OCI-M2 (cell line): ENCODE data around the gene CD44.

Source experiments
- DNase-seq: peaks from one replicate; lab custom pipeline; 2025; ENCODE audit not compliant: unreplicated experiment; lab: John Stamatoyannopoulos, UW

The CD44 gene

DNA sequence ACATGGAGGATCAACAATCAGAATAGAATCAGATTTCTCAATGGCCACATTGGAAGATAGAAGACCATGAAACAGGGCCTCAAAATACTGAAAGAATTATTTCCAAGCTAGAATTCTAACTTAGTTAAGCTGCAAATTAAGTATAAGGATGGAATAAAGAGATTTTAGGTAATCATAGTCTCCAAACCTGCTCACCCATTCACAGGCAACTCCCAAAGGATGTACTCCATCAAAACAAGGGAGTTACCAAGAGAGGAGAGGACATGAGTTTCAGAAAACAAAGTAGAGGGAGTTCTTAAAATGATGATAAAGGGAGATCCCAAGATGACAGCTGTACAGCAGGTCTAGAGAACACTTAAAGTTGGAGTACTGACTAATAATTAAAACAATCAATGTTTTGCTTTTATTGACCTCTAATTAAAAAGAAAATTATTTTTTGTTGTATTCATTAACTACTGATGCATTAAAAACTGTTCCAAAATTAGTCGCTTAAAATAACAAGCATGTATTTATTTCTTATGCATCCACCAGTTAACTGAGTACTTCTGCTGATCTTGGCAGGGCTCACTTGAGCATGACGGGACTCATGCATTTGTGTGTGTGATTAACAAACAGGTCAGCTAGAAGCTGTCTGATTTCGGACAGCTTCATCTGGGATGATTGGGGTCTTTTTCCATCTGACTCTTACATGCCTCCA lies 95.6 kb downstream of the CD44 start:
- DNase-seq = no peak

DNA sequence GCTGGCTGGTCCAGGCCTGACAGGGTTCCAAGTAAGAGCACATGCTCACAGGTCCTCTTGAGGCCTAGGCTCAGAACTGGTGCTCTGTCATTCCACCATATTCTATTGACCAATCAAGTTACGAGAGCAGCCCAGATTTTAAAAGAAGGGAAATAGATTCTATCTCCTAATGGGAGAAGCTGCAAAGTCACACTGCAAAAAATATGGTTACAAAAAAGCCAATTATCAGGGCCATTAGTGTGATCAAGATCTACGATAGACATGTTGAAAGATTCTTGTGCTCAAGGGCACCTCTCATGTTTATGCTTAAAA lies 96.1 kb downstream of the CD44 start:
- DNase-seq = no peak

DNA sequence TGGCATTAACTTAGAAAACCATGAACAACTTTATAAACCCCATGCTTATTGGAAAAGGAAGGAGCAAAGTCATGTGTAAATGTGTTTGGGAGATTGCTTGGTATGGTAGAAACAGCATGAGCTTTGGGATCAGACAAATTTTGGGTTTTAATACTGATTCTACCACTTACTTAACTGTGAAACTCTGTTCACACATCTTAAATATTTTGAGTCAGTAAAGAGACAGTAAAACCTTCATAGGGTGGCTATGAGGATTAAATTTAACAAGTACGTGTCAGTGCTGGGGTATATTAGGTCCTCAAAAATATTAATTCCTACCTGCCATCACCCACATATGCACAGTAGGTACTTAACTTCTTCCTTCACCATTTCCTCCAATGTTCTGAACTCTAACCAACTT lies 96.5 kb downstream of the CD44 start:
- DNase-seq = no peak

DNA sequence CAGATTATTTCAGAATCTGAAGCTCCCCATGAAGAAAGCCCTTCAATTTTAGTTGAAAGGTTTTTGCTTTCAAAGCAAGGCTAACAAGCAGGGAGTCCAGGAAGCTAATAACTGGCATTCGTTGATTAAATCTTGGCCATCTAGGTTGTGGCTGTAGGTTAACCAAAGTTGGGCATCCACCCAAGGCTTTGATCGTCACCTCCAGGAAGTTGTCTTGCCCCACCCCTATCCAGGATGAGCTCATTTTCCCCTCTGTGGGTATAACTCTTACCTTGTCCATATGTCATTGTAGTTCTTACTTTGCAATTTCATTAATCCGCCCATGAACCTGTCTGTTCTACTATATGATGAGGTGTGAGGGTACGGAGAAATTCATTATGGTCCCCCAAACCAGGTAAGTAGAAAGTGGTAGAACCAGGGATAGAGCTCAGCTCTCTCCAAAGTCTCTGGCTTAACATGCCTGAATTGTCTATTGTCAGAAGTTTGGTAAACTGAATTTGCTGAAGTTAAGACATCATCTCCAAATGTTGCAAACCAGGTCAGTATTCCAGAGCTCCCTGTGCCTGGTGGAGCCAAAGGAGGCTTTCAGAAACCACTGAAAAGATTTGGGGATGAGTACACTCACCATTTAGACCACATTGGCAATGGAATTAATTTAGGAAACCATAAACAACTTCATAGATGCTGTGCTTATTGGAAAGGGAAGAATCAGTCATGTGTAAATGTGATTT lies 97.1 kb downstream of the CD44 start:
- DNase-seq = no peak

DNA sequence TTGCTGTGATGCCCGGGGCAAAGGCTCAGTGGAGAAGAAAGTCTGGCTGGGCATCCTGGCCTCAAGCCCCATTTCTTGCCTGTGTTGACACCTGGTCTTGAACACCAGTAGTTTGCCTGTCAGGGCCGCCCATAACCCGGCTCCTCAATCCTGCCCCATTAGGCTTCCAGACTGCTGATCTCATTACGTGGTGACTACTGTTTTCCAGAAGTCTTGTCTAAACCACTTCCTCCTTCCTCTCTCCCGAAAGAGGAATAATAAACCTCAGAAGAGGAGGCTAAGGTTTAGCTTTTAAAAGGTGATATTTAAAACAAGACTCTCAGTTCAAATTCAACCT lies 97.7 kb downstream of the CD44 start:
- no peak for DNase-seq

DNA sequence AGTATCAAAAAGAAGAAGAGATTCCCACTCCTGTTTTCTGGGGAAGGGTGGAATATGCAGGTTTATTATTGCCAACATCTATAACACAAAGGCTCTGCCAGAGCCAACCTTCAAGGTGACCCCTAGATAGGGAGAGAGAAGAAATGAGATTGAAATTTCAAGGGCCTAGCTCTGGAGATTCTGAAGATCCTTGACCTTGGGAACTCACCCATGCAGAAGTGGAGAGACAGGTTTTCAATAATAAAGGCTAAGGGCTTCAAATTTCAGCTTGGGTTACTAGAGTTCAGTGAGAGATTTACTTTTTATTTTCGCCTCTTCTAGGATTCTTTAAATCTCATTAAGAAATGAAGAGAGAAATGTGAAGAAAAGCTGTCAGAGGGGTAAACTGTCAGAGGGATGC lies 98.4 kb downstream of the CD44 start:
- no peak for DNase-seq

DNA sequence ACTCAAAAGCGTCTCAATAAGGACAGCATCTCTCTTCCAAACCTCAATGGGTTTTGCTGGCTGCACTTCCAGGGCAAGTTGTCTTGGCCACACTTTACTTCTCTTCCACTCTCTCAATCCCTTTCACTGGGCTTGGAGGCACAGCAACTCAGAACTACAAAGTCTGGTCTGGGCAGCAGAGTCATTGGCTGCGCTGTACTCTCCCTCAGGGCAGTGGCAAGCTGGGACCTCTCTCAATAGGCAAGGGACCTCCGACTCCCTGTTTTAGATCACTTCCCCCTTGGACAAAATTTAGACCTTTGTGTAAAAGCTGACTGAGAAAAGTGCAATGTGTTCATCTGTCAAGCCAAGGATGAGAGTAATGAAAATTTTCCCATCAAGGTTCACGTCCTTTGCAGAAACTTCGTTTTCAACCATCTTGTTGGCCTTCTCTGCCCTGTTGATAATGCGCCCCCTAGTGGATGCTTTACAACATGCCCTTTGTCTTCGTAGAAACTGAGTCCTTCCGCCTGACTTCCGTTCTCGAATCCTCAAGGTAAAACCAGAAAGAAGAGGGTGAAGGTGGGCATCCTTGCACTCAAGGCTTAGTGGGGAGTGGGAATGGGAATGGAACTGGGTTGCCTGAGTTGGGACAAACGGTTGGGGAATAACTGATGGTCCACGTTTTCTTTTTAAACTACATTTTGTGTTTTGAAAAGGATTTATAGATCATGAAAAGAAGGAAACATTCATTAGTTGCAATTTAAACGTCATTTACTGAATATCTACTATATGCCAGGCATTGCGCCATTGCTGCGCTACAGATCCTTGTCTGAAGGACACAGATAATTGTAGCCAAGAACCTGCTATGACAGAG lies 99.1 kb downstream of the CD44 start:
- no peak for DNase-seq

DNA sequence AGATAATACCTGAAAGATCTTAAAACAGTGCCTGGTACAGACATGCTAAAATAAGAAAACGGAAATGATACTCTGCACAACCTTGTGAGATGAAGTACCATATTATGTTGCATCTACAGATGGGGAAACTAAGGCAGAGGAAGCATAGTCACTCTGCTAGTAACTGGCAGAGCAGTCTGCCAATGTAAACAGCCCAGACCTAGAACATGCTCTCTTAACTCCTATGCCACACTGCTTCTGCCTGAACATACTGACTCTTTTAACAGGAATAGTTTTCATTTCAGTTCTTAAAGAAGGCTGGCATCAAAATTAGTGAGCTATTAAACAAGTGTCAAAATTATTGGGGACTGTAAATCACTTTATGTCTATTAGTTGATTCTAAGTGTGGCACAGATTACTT lies 99.9 kb downstream of the CD44 start:
- no peak for DNase-seq

DNA sequence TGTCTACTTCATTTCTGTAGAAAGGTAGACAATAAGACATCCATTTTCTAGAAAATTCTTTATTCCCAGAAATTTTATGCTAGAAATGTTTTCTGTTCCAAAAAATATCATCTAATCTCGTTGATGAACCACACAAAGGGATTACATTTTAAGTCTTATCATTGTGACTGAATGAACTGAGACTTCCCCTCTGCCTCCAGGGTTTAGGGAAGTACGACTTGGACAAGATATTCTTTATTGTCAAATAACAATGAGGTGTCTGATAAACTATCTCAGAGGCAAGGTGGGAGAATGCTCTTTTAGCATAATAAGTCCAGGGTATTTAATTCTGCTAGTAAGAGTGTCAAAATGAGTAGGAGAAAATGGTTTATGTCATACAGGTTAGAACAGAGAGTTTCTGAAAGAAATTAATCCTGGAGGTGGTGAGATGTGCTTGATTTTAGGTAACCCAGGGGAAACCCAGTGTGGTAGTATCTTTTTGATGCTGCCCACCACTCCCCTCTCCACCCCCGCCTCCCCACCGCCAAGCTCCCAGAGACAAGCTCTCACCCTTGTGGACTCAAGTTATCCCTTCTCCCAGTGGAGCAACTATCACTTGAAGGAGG lies 100.6 kb downstream of the CD44 start:
- DNase-seq = no peak

DNA sequence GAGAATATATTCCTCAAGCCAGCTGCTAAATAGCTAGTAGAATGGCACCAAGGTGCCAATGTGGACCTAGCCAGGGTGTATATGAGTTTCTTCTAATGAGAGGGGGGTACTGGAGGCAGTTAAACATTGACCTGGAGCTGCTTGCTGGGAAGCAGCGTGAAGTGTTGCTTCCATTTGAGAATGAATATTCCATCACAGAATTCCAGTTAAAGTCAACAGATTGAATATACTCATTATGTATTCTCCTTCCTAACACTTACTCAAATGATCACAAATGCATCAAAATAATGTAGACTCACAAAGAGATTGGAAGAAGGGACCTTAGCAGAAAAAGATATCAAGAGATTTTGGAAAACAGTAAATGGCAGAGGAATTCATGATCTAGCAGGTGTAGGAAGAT lies 102.1 kb downstream of the CD44 start:
- no peak for DNase-seq

DNA sequence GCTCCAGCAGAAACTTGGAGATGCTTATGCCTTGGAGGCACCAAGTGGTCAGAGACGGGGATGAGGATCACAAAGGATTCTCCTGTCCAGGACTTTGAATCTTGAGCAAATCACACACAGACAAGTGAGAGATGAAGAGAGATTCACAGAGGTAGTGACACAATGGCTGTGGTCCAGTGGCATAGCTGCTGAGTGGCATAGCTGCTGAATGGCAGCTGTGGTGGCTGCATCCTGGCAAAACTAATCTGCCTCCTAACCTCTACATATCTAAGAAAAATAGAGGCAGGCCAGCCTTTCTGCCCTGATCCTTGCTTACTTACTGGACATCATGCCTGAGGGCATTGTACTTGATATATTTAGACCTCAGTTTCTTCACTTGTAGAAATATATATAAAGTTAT lies 102.6 kb downstream of the CD44 start:
- DNase-seq = no peak

DNA sequence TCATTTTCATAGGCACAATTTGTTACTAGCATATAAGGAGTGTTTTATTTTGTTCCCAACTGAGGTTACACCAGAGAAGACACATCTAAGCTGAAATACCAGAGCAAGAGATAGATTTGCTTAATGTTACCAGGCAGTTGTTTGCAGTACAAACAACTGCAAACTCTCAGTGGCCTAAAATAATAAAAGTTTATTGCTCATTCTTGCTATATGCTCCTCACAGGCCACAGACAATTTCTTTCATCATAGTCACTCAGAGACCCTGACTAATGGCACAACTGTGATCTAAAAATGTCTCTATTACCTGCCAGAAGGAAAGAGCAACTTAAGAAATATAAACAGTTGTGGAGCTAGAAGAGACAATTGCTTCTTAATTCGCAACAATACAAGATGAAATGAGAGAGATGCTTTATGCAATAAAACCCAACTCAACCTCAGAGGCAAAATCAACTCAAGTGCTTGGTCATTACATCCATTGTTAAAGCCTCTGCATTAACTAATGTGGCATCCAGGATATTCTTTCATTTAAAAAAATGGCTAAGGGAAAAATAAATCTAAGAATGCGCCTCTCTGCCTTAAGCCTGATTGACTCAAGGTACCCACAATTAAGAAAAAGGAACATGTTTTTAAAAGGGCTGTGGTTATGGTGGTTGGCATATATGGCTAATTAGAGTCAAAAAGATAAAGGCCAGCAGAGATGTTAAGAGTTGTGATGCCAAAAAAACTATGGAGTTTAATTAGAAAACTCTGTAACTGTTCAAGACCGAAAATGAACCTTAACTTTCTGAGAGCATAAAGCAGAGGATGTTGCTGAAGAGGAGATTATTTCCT lies 103.7 kb downstream of the CD44 start:
- no peak for DNase-seq

DNA sequence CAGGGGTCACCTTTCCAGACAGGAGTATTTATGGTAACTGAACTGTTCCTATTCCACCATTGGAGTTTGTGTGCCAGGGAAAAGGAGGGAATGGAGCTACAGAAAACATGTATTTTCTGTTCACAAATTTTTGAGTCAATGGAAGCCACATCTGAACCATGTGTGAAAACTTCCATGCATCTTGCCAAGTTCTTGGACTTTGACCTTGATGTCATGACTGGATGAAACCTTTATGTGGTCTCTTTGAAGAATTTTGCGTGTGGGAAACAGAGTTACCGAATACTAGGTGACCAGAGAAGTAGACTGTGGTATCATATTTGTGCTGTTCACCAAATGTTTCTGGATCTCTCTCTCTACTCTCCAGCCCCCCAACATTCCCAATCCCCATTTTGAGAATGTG lies 104.8 kb downstream of the CD44 start:
- DNase-seq = no peak

DNA sequence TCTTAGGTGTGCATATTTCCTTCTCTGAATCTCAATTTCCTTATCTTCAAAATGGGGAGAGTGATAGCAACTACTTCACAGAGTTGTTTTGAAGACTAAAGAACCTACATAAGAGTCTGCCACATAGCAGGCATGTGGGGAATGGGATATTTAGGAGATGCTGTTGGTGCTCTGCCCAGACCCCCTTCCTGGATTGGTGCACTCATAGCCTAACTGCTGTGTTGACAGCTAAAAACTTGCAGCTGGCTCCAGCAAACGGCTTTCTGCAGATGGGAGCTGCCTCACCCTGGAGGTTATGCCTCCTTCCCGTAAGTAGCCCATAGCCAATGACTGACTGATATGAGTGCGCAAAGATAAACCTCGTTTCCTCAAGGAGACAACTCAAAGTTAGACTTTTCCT lies 106.1 kb downstream of the CD44 start:
- DNase-seq = no peak

DNA sequence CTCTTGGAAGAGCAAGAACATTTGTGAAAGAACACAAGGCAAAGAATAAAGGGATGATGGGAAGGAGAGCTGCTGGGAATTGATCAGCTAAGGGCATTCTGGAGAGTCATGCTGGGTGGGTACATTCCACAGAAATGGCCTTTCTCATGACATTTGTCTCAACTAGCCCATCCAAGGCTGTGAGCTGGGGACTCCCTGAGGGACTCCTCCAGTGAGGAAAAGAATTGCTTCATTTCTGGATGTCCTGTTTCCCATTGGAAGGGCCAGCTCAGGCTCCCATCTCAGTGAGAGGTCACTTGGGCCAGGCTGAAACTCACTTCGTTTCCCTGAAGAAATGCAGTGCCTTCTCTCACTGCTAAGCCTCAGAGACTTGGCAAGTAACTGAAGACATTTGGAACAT lies 106.8 kb downstream of the CD44 start:
- no peak for DNase-seq

DNA sequence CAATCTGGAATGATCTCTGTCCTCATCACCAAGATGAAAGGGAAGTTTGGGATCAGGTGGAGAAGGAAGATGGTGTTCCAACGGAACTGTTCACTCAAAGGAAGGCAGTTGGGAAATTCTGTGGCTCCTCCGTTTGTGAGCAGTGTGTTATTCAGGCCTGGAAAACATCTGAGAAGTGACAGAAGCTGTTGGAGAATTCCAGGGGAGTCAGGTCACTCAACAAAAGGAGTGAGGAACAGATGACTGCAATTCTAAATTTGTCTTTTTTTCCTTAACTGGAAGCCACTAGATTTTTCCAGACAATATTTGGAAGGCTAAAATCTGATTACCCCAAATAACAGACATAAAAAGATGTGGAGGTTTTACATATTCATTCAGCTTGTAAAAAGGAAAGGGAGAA lies 107.8 kb downstream of the CD44 start:
- DNase-seq = no peak

DNA sequence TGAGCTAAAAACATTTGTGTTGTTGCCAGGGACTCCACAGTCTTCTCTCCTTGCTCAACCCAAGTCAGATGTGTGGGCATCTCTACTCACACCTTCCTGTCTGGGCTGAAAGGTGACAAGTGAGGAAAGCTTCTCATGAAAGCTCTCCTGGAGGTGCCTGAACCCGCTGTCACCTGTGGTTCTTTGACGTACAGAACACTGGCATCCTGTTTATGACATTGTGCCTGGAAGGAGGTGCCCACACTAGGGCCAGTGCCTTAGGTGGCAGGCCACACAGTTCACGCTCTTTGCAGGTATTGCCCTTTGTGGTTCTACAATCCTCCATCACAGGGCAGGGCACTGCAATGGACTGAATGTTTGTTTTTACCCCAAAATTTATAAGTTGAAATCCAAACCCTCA lies 108.5 kb downstream of the CD44 start:
- no peak for DNase-seq

DNA sequence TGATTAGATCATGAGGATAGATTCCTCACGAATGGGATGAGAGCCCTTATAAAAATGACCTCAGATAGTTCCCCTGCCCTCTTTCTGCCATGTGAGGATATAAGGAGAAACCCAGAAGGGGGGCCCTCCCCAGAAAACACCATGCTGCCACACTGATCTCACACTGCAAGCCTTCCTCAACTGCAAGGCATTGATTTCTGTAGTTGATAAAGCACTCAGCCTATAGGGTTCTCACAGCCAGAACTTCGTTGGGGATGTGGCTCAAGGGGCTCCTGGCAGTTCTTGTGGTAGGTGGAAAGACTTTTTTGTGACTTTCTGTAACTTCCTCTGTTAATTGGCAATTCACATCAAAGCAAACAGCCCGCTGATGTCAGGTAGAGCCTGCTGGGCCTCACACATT lies 108.9 kb downstream of the CD44 start:
- DNase-seq = no peak

DNA sequence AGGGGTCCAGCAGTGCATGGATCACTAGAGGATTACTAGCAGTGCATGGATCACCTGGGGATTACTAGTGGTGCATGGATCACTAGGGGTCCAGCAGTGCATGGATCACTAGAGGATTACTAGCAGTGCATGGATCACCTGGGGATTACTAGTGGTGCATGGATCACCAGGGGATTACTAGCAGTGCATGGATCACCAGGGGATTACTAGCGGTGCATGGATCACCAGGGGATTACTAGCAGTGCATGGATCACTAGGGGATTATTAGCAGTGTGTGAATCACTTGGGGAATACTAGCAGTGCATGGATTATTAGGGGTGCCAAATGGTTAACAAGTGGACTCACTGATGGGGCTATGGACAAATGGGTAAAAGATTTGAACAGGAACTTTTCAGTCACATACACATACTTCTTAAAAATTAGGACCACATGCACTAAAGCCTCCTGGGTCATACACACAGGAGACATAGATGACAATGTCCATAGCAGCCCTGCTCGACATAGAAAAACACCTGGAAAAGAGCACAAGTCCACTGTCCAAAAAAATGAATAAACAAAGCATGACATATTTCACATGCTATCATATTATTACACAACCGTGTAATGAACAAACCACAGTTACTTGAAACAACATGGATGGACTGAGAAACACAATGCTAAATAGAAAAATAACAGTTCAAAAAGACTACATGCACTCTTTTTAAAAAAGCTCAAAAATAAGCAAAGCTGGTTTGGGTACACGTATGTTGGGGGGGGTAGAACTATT lies 109.8 kb downstream of the CD44 start:
- DNase-seq = no peak

DNA sequence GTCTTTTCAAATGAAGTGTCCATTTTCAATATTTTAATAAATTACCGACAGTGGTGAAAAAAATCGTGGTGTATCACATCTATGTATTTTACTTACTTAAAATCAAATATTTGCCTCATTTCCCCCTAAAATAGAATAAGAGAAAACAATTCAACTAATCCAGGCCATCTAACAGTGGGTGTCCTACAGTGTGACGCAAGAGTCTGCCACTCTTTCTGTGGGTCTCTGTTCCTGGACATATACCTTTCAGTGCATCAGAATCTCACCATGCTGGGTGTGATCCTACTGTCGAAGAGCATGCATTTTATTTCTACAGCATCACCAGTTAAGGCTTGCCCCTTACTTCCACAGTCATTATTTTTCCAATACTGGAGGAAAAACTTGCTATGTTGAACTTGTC lies 111.2 kb downstream of the CD44 start:
- DNase-seq = no peak
